ENCODE data around the gene MAPRE2.

GRCh38 chr18:34998661-34999060 is 42.6 kb upstream of the MAPRE2 start:
- TF ChIP-seq, protein P1, sequence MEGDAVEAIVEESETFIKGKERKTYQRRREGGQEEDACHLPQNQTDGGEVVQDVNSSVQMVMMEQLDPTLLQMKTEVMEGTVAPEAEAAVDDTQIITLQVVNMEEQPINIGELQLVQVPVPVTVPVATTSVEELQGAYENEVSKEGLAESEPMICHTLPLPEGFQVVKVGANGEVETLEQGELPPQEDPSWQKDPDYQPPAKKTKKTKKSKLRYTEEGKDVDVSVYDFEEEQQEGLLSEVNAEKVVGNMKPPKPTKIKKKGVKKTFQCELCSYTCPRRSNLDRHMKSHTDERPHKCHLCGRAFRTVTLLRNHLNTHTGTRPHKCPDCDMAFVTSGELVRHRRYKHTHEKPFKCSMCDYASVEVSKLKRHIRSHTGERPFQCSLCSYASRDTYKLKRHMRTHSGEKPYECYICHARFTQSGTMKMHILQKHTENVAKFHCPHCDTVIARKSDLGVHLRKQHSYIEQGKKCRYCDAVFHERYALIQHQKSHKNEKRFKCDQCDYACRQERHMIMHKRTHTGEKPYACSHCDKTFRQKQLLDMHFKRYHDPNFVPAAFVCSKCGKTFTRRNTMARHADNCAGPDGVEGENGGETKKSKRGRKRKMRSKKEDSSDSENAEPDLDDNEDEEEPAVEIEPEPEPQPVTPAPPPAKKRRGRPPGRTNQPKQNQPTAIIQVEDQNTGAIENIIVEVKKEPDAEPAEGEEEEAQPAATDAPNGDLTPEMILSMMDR (IDR thresholded peaks at IDR 0.05; ENCODE audit: low read depth, low read length): no peak
- TF ChIP-seq EZH2phosphoT487 (IDR thresholded peaks at IDR 0.05; ENCODE audit: low read depth): no peak
